Measurements from ENCODE around the gene PAK5.

The PAK5 gene

GRCh38 chr20:9800421-9800820 lies 38.5 kb downstream of the PAK5 start:
- H3K4me3 ChIP-seq (replicated peaks; ENCODE audit: low read depth, low read length), result no peak overlapping the region
- DNase-seq (ENCODE audit: extremely low read depth, low read depth), result no peak
- TF ChIP-seq CTCF (IDR thresholded peaks at IDR 0.05; ENCODE audit: low read depth, low read length, missing control alignments), result no peak

GRCh38 chr20:9794831-9795230 lies 44.0 kb downstream of the PAK5 start:
- no peak overlapping the region for H3K4me3 ChIP-seq (replicated peaks; ENCODE audit: low read depth, low read length)
- no peak for DNase-seq (ENCODE audit: extremely low read depth, low read depth)
- TF ChIP-seq CTCF (IDR thresholded peaks at IDR 0.05; ENCODE audit: low read depth, low read length, missing control alignments), result no peak

- no peak overlapping the region for H3K4me3 ChIP-seq (replicated peaks; ENCODE audit: low read depth, low read length)
- TF ChIP-seq CTCF (IDR thresholded peaks at IDR 0.05; ENCODE audit: low read depth, low read length, missing control alignments), result no peak
- no peak for DNase-seq (ENCODE audit: extremely low read depth, low read depth)
These were observed 46.2 kb downstream of the PAK5 start for GRCh38 chr20:9792674-9793073.

GRCh38 chr20:9789131-9789530 lies 49.7 kb downstream of the PAK5 start:
- no peak for TF ChIP-seq CTCF (IDR thresholded peaks at IDR 0.05; ENCODE audit: low read depth, low read length, missing control alignments)
- DNase-seq (ENCODE audit: extremely low read depth, low read depth), result no peak
- no peak overlapping the region for H3K4me3 ChIP-seq (replicated peaks; ENCODE audit: low read depth, low read length)

- H3K4me3 ChIP-seq (replicated peaks; ENCODE audit: low read depth, low read length), result no peak overlapping the region
- no peak for DNase-seq (ENCODE audit: extremely low read depth, low read depth)
- no peak for TF ChIP-seq CTCF (IDR thresholded peaks at IDR 0.05; ENCODE audit: low read depth, low read length, missing control alignments)
These were observed 63.7 kb downstream of the PAK5 start for GRCh38 chr20:9775176-9775575.

- no peak overlapping the region for H3K4me3 ChIP-seq (replicated peaks; ENCODE audit: low read depth, low read length)
- DNase-seq (ENCODE audit: extremely low read depth, low read depth), result no peak
- no peak for TF ChIP-seq CTCF (IDR thresholded peaks at IDR 0.05; ENCODE audit: low read depth, low read length, missing control alignments)
These were observed 68.9 kb downstream of the PAK5 start for GRCh38 chr20:9769954-9770353.

GRCh38 chr20:9761476-9761875 lies 77.4 kb downstream of the PAK5 start:
- no peak overlapping the region for H3K4me3 ChIP-seq (replicated peaks; ENCODE audit: low read depth, low read length)
- TF ChIP-seq CTCF (IDR thresholded peaks at IDR 0.05; ENCODE audit: low read depth, low read length, missing control alignments), result no peak

More at GRCh38 chr20:9761476-9761875, 77.4 kb downstream of the PAK5 start:
- DNase-seq (ENCODE audit: extremely low read depth, low read depth), result no peak
